Fibroblast of lung (primary cell): ENCODE results near the gene C17orf78. TPM values are rescaled to one million over a fixed set of nuclear protein-coding genes. Genes with fewer than 3 reads are reported as not detected.

Experiments
- DNase-seq, 2 donors: peaks; one replicate each; pipeline versions ENCODE4 v3.0.0 to v3.0.0-alpha.2; 2010; ENCODE audit warnings: low read depth in 2 of 2
- H2AFZ ChIP-seq: 2 replicates; pipeline ENCODE4 v1.5.1; 2012; ENCODE audit warnings: low read length, control low read depth, inconsistent platforms
- H3K27ac ChIP-seq: 2 replicates; pipeline ENCODE4 v1.5.1; 2011; ENCODE audit warnings: low read length, control low read depth; ENCODE audit not compliant: insufficient read depth
- H3K27me3 ChIP-seq: 2 replicates; pipeline ENCODE4 v1.5.1; 2011; ENCODE audit warnings: mild to moderate bottlenecking, low read length; ENCODE audit not compliant: control insufficient read depth, insufficient read depth
- H3K36me3 ChIP-seq: 2 replicates; pipeline ENCODE4 v1.5.1; 2011; ENCODE audit warnings: low read length; ENCODE audit not compliant: control insufficient read depth, insufficient read depth
- H3K4me1 ChIP-seq: 2 replicates; pipeline ENCODE4 v1.5.1; 2011; ENCODE audit warnings: low read length; ENCODE audit not compliant: control insufficient read depth, insufficient read depth; ENCODE audit errors: extremely low read depth
- H3K4me2 ChIP-seq: 2 replicates; pipeline ENCODE4 v1.5.1; 2011; ENCODE audit warnings: low read length, control low read depth; ENCODE audit not compliant: insufficient read depth; ENCODE audit errors: extremely low read depth
- H3K4me3 ChIP-seq, 4 experiments: fragments of 200-600 bp in 1 of 4; sonication (generic) in 1 of 4; replicated peaks in 1 of 4; 2 replicates each; pipeline ENCODE4 v1.5.1; 2011 to 2016; ENCODE audit warnings: low read length in 4 of 4, low read depth in 3 of 4, mild to moderate bottlenecking in 3 of 4, control low read depth in 2 of 4, inconsistent platforms in 1 of 4, mixed read lengths in 1 of 4; ENCODE audit not compliant: insufficient read depth in 1 of 4; ENCODE audit errors: control extremely low read depth in 1 of 4
- H3K79me2 ChIP-seq: 2 replicates; pipeline ENCODE4 v1.5.1; 2012; ENCODE audit warnings: mild to moderate bottlenecking, low read length, inconsistent platforms; ENCODE audit not compliant: control insufficient read depth, insufficient read depth
- H3K9ac ChIP-seq: 2 replicates; pipeline ENCODE4 v1.5.1; 2011; ENCODE audit warnings: mild to moderate bottlenecking, low read length, control low read depth; ENCODE audit not compliant: insufficient read depth
- H3K9me3 ChIP-seq: 2 replicates; pipeline ENCODE4 v1.5.1; 2012; ENCODE audit warnings: low read depth, low read length; ENCODE audit not compliant: control insufficient read depth, insufficient read depth
- H4K20me1 ChIP-seq: 2 replicates; pipeline ENCODE4 v1.5.1; 2011; ENCODE audit warnings: low read length; ENCODE audit not compliant: control insufficient read depth, insufficient read depth; ENCODE audit errors: extremely low read depth
- CTCF ChIP-seq, 2 donors: IDR thresholded peaks in 1 of 2; conservative IDR thresholded peaks in 1 of 2; 1 replicate in 1 of 2; 2 replicates in 1 of 2; pipeline ENCODE4 v1.5.1; 2011 to 2012; ENCODE audit warnings: low read length in 2 of 2, control low read depth in 1 of 2, inconsistent platforms in 1 of 2, low read depth in 1 of 2, mild to moderate bottlenecking in 1 of 2
- EZH2 ChIP-seq: IDR thresholded peaks from 2 replicates; pipeline ENCODE4 v1.5.1; 2012; ENCODE audit warnings: low read length, control low read depth, mild to moderate bottlenecking; ENCODE audit errors: missing control alignments
- polyA plus RNA-seq, 2 donors: library from polyadenylated mRNA; depleted of rRNA in 1 of 2; stranded (reverse) in 1 of 2; unstranded in 1 of 2; fragments of >200 nt; gene quantifications; 2 replicates each; pipeline ENCODE4 v1.2.1, GENCODE V29; 2011 to 2012; ENCODE audit warnings: missing spikeins in 1 of 2
- total RNA-seq: library from RNA; depleted of rRNA; stranded (reverse); fragments of >200 nt; gene quantifications from 2 replicates; pipeline ENCODE4 v1.2.1, GENCODE V29; 2014

C17orf78 gene
- total and polyA plus RNA-seq, 2 donors (not counting 1 experiment from before 2014, with no cell fraction given) = not detected

GRCh38 chr17:37425268-37425667 lies 49.5 kb downstream of the C17orf78 start:
- no peaks in the 10 kb centered on the region for H3K79me2 ChIP-seq
- no peaks in the 10 kb centered on the region for H3K9me3 ChIP-seq
- H3K4me3 ChIP-seq = no peak overlapping the region
- H3K36me3 ChIP-seq = peaks cover 5% of the 10 kb centered on the region
- no peaks in the 10 kb centered on the region for H3K27me3 ChIP-seq
- no peaks in the 10 kb centered on the region for H3K4me1 ChIP-seq
- TF ChIP-seq CTCF (conservative IDR thresholded peaks at IDR 0.05 in 1 of 2, IDR thresholded peaks at IDR 0.05 in 1 of 2; ENCODE audit: low read depth in 1 of 2, low read length in 2 of 2) (no peak), EZH2 (no peak)
- H3K4me2 ChIP-seq = no peak overlapping the region
- H3K9ac ChIP-seq = no peak overlapping the region
- H2AFZ ChIP-seq = no peak overlapping the region
- no peak overlapping the region for H3K27ac ChIP-seq
- DNase-seq = no peak
- H4K20me1 ChIP-seq = no peaks in the 10 kb centered on the region

- Histone ChIP-seq H3K36me3 (peaks cover 5% of the 10 kb centered on the region), H3K4me1 (no peaks in the 10 kb centered on the region), H3K9me3 (no peaks in the 10 kb centered on the region), H2AFZ (no peak overlapping the region), H3K27ac (peak overlapping the region; percentile 4), H3K4me3 (no peak overlapping the region), H3K9ac (no peak overlapping the region), H3K79me2 (no peaks in the 10 kb centered on the region), H3K27me3 (no peaks in the 10 kb centered on the region), H3K4me2 (no peak overlapping the region), H4K20me1 (no peaks in the 10 kb centered on the region)
- TF ChIP-seq EZH2 = no peak
- TF ChIP-seq CTCF (conservative IDR thresholded peaks at IDR 0.05 in 1 of 2, IDR thresholded peaks at IDR 0.05 in 1 of 2; ENCODE audit: low read depth in 1 of 2, low read length in 2 of 2) = no peak
- DNase-seq = no peak
Observed at GRCh38 chr17:37429039-37429438, 53.3 kb downstream of the C17orf78 start.

- Histone ChIP-seq H3K36me3 (peaks cover 3% of the 10 kb centered on the region), H3K9me3 (no peaks in the 10 kb centered on the region), H3K4me2 (no peak overlapping the region), H3K4me3 (no peak overlapping the region), H3K27ac (peak overlapping the region; percentile 47), H3K9ac (no peak overlapping the region), H2AFZ (no peak overlapping the region), H4K20me1 (no peaks in the 10 kb centered on the region), H3K79me2 (no peaks in the 10 kb centered on the region), H3K4me1 (no peaks in the 10 kb centered on the region), H3K27me3 (no peaks in the 10 kb centered on the region)
- no peak for TF ChIP-seq EZH2
- no peak for TF ChIP-seq CTCF (conservative IDR thresholded peaks at IDR 0.05 in 1 of 2, IDR thresholded peaks at IDR 0.05 in 1 of 2; ENCODE audit: low read depth in 1 of 2, low read length in 2 of 2)
- peak in 1 of 2 donors; percentile 26 for DNase-seq
Observed at GRCh38 chr17:37429453-37429852, 53.7 kb downstream of the C17orf78 start.
